Keratinocyte (primary cell): Measurements from ENCODE around the gene JAK3. TPM values are rescaled to one million over a fixed set of nuclear protein-coding genes. Genes with fewer than 3 reads are reported as not detected.

Experiments used
- DNase-seq: peaks from one replicate; pipeline ENCODE4 v3.0.0-alpha.2; 2011; ENCODE audit warnings: low read depth, missing footprints, low spot score
- FAIRE-seq: peaks from 2 replicates; lab custom pipeline; 2011; peaks lifted over from hg19 to GRCh38; lab: Jason Lieb, UNC
- H2AFZ ChIP-seq: 2 replicates; pipeline ENCODE4 v1.6.0; 2012; ENCODE audit warnings: low read length, control low read depth, inconsistent platforms; ENCODE audit not compliant: control insufficient read depth
- H3K27ac ChIP-seq: 2 replicates; pipeline ENCODE4 v1.5.1; 2011; ENCODE audit warnings: low read length; ENCODE audit not compliant: control insufficient read depth, insufficient read depth
- H3K27me3 ChIP-seq: 3 replicates; pipeline ENCODE4 v1.6.0; 2011; ENCODE audit warnings: low read length; ENCODE audit not compliant: control insufficient read depth, insufficient read depth; ENCODE audit errors: extremely low read depth
- H3K36me3 ChIP-seq, 2 experiments: 2 replicates in 1 of 2; 3 replicates in 1 of 2; pipeline ENCODE4 v1.5.1; 2011; ENCODE audit warnings: low read length in 2 of 2, mild to moderate bottlenecking in 1 of 2; ENCODE audit not compliant: control insufficient read depth in 2 of 2, insufficient read depth in 2 of 2; ENCODE audit errors: extremely low read depth in 1 of 2
- H3K4me1 ChIP-seq: 3 replicates; pipeline ENCODE4 v1.5.1; 2011; ENCODE audit warnings: low read length; ENCODE audit not compliant: control insufficient read depth, insufficient read depth; ENCODE audit errors: extremely low read depth
- H3K4me2 ChIP-seq: 3 replicates; pipeline ENCODE4 v1.6.0; 2011; ENCODE audit warnings: low read depth, low read length; ENCODE audit not compliant: control insufficient read depth, insufficient read depth; ENCODE audit errors: extremely low read depth
- H3K4me3 ChIP-seq, 3 experiments: fragments of 200-600 bp in 1 of 3; sonication (generic) in 1 of 3; 2 replicates in 2 of 3; 3 replicates in 1 of 3; pipeline ENCODE4 v1.5.1; 2011 to 2016; ENCODE audit warnings: low read length in 3 of 3, mild to moderate bottlenecking in 3 of 3, control low read depth in 2 of 3, inconsistent platforms in 1 of 3, low read depth in 1 of 3, mixed read lengths in 1 of 3, mixed run types in 1 of 3, moderate library complexity in 1 of 3; ENCODE audit not compliant: control insufficient read depth in 2 of 3, insufficient read depth in 2 of 3; ENCODE audit errors: extremely low read depth in 1 of 3
- H3K79me2 ChIP-seq: 2 replicates; pipeline ENCODE4 v1.6.0; 2012; ENCODE audit warnings: low read length; ENCODE audit not compliant: control insufficient read depth, insufficient read depth
- H3K9ac ChIP-seq: 3 replicates; pipeline ENCODE4 v1.6.0; 2011; ENCODE audit warnings: low read length; ENCODE audit not compliant: control insufficient read depth, insufficient read depth; ENCODE audit errors: extremely low read depth
- H3K9me1 ChIP-seq: 3 replicates; pipeline ENCODE4 v1.6.0; 2011; ENCODE audit warnings: low read length; ENCODE audit not compliant: control insufficient read depth, insufficient read depth; ENCODE audit errors: extremely low read depth
- H3K9me3 ChIP-seq: 2 replicates; pipeline ENCODE4 v1.5.1; 2012; ENCODE audit warnings: low read depth, low read length; ENCODE audit not compliant: control insufficient read depth
- H4K20me1 ChIP-seq: 3 replicates; pipeline ENCODE4 v1.6.0; 2011; ENCODE audit warnings: low read length; ENCODE audit not compliant: control insufficient read depth, insufficient read depth; ENCODE audit errors: extremely low read depth
- EZH2 ChIP-seq: IDR thresholded peaks from one replicate; pipeline ENCODE4 v1.6.1; 2012; ENCODE audit warnings: inconsistent platforms, mild to moderate bottlenecking, low read length, moderate library complexity
- dilution Hi-C: fragments of 300-500 bp; cut with MboI; formaldehyde crosslinking; loops from one replicate; pipeline ENCODE4 v1.7.0; 2020; ENCODE audit warnings: low sequenced_read_pairs; ENCODE audit not compliant: extremely low pct_ligation_motif_present
- polyA plus RNA-seq, 5 experiments: library from polyadenylated mRNA; depleted of rRNA in 3 of 5; stranded (reverse) in 3 of 5; stranded (forward) in 1 of 5; unstranded in 1 of 5; fragments of >200 nt; gene quantifications; 1 replicate in 1 of 5; 2 replicates in 3 of 5; 3 replicates in 1 of 5; pipeline versions ENCODE4 v1.2.1 to v1.2.3, GENCODE V29; 2011 to 2012; ENCODE audit warnings: missing spikeins in 2 of 5, low read depth in 1 of 5, low replicate concordance in 1 of 5
- TF ChIP-seq, protein P1 (sequence below), 3 experiments: IDR thresholded peaks in 1 of 3; conservative IDR thresholded peaks in 1 of 3; optimal IDR thresholded peaks in 1 of 3; 2 replicates in 2 of 3; 3 replicates in 1 of 3; pipeline versions ENCODE3 to v1.5.1; 2011; ENCODE audit warnings: low read length in 3 of 3, mild to moderate bottlenecking in 3 of 3, moderate library complexity in 2 of 3, control low read depth in 1 of 3, inconsistent platforms in 1 of 3; ENCODE audit not compliant: insufficient read depth in 2 of 3; ENCODE audit errors: extremely low read depth in 1 of 3

Gene JAK3
- polyA plus RNA-seq, 1 donor (not counting 4 experiments of a cell fraction or from before 2014, with no cell fraction given): 0.37 TPM

DNA sequence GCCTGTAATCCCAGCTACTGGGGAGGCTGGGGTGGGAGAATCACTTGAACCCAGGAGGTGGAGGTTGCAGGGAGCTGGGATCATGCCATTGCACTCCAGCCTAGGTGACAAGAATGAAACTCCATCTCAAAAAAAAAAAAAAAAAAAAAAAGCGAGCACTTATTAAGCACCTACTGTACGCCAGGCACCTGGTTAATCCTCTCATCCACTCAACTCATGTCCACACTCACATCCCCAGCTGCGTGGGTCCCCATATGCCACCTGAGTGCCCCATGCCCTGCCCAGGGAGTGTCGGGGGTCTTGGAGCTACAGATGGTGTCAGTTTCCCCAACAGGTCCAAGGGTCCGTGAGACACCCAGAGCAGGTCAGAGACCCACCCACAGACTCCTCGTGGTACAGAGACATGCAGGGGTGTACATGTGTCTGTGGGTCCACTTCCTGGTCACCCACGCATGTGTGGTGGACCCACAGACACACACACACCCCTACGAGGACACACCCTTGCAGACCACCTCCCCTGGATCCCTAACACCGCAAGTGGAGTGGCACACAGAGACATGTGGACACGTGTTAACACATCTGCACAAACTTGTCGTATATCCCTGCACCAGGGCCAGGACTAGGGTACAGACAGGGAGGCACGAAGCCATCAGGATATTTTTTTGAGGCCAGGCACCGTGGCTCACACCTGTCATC, 30.0 kb downstream of the JAK3 start:
- Histone ChIP-seq H3K79me2 (no peaks in the 10 kb centered on the region), H2AFZ (no peak overlapping the region), H3K4me2 (no peak overlapping the region), H3K9me3 (no peaks in the 10 kb centered on the region), H4K20me1 (no peaks in the 10 kb centered on the region), H3K9me1 (no peaks in the 10 kb centered on the region), H3K27me3 (no peaks in the 10 kb centered on the region), H3K27ac (no peak overlapping the region), H3K4me1 (no peaks in the 10 kb centered on the region), H3K36me3 (no peaks in the 10 kb centered on the region), H3K9ac (no peak overlapping the region), H3K4me3 (no peak overlapping the region)
- FAIRE-seq: no peak
- no peak for DNase-seq
- TF ChIP-seq, protein P1, sequence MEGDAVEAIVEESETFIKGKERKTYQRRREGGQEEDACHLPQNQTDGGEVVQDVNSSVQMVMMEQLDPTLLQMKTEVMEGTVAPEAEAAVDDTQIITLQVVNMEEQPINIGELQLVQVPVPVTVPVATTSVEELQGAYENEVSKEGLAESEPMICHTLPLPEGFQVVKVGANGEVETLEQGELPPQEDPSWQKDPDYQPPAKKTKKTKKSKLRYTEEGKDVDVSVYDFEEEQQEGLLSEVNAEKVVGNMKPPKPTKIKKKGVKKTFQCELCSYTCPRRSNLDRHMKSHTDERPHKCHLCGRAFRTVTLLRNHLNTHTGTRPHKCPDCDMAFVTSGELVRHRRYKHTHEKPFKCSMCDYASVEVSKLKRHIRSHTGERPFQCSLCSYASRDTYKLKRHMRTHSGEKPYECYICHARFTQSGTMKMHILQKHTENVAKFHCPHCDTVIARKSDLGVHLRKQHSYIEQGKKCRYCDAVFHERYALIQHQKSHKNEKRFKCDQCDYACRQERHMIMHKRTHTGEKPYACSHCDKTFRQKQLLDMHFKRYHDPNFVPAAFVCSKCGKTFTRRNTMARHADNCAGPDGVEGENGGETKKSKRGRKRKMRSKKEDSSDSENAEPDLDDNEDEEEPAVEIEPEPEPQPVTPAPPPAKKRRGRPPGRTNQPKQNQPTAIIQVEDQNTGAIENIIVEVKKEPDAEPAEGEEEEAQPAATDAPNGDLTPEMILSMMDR (optimal IDR thresholded peaks at IDR 0.05 in 1 of 3, IDR thresholded peaks at IDR 0.05 in 1 of 3, conservative IDR thresholded peaks at IDR 0.05 in 1 of 3; ENCODE audit: extremely low read depth in 1 of 3, insufficient read depth in 2 of 3, low read length in 3 of 3): no peak
- no peak for TF ChIP-seq EZH2
- dilution Hi-C loops: no loop called here

DNA sequence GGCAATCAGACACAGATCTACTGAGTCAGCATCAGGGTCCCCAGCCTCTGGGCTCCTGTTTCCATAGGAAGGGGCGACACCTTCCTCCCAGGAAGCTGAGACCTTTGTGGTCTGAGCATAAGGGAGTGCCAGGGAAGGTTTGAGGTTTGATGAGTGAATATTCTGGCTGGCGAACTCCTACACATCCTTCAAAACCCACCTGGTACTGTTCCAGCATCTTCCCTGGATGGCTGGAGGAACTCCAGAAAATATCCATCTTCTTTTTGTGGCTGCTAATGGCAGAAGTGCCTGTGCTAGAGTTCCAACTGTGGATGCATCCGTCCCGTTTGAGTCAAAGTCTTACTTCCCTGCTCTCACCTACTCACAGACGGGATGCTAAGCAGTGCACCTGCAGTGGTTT, 35.7 kb downstream of the JAK3 start:
- no peaks in the 10 kb centered on the region for H3K9me1 ChIP-seq
- no peaks in the 10 kb centered on the region for H3K79me2 ChIP-seq
- H4K20me1 ChIP-seq: no peaks in the 10 kb centered on the region
- H3K27me3 ChIP-seq: no peaks in the 10 kb centered on the region
- H3K4me3 ChIP-seq: no peak overlapping the region
- DNase-seq (no peak), FAIRE-seq (no peak)
- H3K9me3 ChIP-seq: no peaks in the 10 kb centered on the region
- dilution Hi-C loops: no loop called here
- no peak overlapping the region for H3K27ac ChIP-seq
- no peak overlapping the region for H3K9ac ChIP-seq
- H2AFZ ChIP-seq: no peak overlapping the region
- TF ChIP-seq, protein P1 (optimal IDR thresholded peaks at IDR 0.05 in 1 of 3, IDR thresholded peaks at IDR 0.05 in 1 of 3, conservative IDR thresholded peaks at IDR 0.05 in 1 of 3; ENCODE audit: extremely low read depth in 1 of 3, insufficient read depth in 2 of 3, low read length in 3 of 3): no peak
- TF ChIP-seq EZH2: no peak
- H3K4me2 ChIP-seq: no peak overlapping the region
- peaks cover 0 to 3% of the 10 kb centered on the region in 2 experiments for H3K36me3 ChIP-seq
- no peaks in the 10 kb centered on the region for H3K4me1 ChIP-seq
